NCI-H69 (cell line): ENCODE data around the gene PLPP4.

Experiments
- DNase-seq: peaks from one replicate; lab custom pipeline; 2025; lab: John Stamatoyannopoulos, UW

PLPP4 gene

DNA sequence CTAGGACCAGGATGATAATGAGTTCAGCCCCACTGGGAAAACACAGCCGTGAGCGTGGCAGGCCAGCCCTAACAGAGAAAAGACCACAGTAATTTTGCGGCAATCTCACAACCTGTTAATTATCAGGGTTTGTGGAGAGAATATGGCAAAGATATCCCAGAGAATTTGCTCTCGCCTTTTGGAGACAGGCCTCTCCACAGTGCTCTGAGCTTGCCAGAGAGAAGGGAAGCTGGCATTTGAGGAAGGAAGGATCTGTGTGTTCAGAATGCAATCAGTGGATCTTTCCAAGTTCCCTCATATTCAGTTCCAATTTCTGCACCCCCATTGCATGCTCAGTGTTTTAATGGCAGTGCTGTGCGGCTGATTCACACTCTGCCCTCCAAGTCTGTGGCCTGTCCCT is 60.2 kb downstream of the PLPP4 start:
- DNase-seq, result peak; percentile 44

DNA sequence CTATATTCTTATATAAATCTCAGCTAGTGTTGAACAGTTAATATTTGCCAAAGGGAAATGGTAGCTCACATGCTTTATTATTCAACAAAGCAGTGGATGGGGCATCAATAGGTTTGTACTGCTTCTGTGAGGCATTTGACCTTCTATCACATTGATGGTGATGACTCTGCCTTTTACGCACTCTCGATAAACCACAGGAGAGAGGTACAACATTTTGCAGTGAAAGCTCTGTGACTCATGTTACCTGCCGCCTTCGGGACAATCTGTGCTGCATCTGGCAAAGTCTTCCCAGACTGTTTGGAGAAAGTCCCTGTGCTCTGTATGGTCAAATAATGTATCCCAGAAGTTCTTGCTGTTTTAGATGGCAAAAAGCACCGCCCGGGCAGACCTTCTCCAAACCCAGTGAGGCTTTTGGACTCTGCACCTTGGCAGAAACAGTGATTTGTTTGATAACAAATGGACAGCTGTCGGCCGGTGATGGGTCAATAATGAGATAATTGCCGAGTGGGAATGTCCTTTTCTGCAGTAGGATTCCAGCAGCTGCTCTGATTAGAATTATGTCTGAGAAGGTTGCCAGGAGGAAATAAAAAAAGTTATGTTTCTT is 61.0 kb downstream of the PLPP4 start:
- DNase-seq, result peak; percentile 61

DNA sequence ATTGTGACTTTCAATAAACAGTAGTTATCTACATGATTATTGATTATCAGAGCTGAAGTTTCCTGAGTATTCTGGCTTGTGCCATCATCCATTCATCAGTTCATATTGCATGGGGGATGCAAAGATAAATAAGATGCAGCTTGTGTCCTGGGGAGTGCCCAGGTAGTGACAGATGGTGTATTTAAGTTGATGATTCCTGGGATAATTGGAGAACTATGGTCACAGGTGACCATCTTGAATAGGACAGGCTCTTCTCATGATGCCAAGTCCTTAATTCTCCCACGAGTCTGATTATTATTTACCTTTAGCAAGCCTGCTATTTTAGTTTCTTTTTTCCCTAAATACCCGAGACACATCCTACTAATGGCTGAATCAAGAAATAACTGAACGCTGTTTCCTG is 64.9 kb downstream of the PLPP4 start:
- DNase-seq, result peak; percentile 95

DNA sequence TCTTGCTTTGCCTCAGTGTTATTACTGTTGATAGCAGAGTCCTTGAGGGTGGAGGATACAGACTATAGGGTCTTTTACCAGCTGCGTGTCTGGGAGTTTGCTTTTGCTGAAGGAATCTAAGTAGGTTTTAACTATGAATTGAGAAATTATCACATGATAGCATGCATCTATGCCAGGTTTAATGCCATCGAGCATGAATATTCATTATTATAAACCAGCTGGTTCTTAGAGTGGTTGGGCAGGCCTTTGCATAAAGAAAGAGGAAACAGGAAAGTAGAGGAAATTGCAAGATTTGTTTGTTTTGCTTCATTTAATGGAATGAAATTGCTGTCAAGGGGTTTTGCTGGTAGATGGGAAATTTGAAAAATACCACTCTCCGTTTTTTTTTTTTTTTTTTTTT is 70.7 kb downstream of the PLPP4 start:
- DNase-seq, result no peak

DNA sequence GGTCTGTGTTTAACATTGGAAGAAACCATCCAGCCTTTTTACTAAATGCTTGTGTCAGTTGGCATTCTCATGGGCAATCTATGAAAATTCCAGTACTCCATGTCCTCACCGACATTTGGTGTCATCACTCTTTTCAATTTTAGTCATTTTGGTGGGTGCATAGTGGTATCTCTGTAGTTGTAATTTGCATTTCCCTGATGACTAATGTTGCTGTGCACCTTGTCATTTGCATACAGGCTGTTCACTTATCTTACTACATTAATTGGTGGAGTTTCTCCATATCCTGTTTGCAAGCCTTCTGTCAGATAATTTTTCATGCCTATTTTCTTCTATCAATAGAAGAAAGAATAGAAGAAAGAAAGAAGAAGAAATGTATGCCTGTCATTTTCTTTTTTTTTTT is 73.7 kb downstream of the PLPP4 start:
- DNase-seq, result peak; percentile 7

DNA sequence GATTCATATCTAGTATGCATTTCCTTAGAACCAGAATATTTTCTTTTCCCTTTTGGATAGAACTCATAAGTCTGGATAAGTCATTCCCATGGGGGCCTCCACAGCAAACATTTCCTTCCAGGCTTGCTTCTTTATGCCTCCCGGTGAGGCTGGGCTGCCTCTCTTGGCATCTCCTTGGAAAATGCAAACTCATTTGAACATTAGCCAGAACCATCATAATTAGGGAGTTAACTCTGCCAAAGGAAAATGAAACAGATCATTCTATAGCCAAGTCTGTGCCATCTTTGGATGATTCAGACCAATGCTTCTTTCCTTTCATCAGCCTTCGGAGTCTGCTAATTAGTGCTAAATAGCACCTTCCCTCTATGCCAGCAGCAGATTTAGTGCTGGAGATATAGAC is 81.1 kb downstream of the PLPP4 start:
- DNase-seq, result peak; percentile 85

DNA sequence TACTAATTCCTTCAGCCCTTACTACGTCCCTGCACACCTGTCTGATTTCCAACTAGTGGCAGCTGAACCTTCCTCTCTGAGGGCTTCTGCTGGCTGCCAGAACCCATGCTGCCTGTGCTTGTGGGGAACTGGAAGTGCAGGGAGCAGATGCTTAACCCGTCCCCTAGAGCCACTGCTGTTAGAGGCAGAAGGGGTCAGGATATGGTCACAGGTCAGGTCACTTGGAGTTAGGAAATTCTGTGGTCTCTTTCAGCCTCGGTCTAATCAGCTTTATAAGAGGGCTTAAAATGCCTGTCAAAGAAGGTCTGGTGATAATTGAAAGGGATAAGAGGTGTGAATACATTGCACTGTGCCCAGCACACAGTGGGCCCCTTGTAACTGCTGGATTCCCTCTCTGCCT is 82.0 kb downstream of the PLPP4 start:
- peak; percentile 41 for DNase-seq

DNA sequence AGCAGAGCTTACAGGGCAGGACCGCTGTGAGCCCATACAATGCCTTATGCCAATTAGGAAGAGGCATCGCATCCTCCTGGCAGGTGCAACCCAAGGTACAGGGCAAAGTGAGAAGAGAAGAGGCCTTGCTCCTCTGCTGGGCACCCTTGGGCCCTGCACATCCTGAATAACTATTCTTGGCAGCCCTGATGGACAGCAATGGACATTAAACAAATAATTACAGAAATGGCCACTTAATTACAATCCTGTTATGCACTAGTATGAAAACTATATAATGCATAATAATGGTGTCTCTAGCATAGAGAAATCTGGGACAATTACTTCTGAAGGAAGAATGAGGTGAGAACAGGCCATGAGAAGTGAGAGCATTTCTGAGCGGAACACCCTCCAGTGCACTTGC is 83.5 kb downstream of the PLPP4 start:
- DNase-seq, result peak; percentile 12

DNA sequence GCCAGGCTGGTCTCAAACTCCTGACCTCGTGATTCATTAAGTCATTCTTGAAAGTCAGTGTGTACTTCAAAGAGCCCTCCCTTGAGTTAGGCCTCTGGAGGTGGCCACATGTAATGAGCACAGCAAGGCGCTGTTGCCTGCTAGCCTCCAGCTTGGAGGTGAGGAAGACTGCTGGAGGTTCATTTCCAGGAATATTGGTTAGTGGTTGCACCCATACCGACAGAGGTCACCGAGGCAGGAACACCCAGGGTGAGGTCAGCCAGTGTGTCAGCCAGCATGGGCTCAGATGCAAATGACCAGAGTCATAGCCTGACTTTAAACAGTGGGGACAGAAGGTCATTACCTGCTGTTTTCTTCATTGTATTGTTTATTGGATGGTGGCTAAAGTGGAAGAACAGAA is 85.0 kb downstream of the PLPP4 start:
- DNase-seq, result no peak

DNA sequence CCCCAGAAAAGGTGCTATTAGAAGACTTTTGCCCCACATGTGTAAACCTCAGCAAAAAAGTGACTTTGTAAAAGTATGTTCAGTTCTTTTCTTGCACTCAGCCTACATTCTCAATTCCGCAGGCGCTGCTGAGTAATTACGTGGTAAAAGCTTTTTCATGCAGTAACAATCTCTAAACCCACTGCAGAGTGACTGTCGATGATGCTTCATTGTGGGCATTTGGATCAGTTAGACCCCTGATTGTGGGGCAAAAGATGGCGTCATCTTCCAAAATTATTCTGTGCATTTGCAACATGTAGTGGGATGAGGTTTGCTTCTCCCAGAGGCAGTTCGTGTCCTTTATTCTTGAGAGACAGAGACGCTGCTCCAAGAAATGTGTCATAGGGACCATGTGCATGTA is 85.6 kb downstream of the PLPP4 start:
- DNase-seq, result no peak

DNA sequence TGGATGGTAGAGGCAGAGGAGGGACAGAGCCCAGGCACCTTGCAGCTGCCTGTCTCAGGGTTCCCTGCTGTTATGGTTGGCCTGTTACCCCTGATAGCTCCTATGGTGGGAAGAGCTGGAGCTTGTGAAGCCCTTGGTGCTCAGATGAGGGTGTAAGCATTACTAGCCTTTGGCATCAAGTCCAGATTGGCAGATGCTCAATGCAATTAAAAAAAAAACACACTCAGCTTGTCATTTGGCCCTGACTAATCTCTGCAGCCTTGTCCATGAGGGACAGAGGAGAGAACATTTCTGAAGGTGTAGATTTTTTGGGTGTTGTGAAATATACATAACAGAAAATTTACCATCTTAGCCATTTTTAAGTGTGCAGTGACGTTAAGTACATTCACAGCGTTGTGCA is 86.3 kb downstream of the PLPP4 start:
- peak; percentile 52 for DNase-seq

DNA sequence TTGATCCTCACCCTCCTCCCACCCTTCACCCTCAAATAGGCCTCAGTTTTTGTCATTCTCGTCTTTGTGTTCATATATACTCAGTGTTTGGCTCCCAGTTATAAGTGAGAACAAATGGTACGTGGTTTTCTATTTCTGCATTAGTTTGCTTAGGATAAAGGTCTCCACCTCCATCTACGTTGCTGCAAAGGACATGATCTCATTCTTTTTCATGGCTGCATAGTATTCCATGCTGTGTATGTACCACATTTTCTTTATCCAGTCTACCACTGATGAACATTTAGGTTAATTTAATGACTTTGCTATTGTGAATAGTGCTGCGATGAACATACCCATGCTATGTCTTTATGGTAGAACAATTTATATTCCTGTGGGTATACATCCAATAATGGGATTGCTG is 91.2 kb downstream of the PLPP4 start:
- DNase-seq, result no peak

DNA sequence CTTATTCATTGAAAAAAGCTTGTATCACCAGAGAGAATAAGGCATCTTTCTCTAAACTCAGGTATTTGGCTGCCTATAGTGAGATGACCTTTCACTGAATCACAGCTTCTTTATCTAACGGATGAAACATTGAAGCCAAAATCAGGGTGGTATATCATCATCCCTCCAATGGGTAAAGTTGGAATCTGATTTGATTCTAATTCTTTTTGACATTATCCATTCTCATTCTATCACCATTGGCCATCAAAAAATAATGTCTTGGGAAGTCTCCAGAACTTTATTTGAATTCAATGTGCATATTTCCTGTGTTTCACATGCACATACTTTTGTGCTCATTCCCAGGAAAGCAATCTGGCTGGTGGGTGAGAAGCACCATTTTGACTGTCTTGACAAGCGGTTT is 95.2 kb downstream of the PLPP4 start:
- no peak for DNase-seq

DNA sequence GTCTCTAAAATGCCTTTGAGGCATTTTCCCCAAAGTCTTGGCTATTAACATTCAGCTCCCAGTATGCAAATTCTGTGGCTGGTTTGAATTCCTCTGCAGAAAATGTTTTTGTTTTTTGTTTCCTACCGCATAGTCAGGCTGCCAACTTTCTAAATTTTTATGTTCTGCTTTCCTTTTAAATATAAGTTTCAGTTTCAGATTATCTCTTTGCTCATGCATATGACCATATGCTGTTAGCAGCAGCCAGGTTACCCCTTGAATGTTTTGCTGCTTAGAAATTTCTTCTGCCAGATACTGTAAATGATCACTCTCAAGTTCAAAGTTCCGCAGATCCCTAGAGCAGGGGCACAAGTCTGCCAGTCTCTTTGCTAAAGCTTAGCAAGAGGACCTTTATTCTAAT is 96.9 kb downstream of the PLPP4 start:
- DNase-seq, result no peak

DNA sequence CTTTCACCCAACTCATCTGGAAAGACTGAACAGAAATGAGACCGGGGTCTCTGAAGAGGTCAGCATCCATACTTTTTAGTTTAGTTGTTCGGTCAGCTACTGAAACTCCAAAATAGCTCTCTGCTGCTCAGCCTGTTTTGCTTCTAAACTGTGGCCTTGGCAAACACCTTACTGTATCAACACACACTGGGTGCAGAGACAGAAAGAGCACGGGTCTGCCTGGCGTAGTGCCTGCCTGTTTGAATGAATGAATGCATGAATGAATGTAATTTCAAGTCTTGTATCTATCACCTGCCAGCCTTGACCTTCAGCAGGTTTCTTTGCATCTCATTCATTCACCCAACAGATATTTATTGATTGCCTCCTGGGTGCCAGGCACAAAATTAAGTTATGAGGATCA is 98.4 kb downstream of the PLPP4 start:
- DNase-seq, result peak; percentile 88

DNA sequence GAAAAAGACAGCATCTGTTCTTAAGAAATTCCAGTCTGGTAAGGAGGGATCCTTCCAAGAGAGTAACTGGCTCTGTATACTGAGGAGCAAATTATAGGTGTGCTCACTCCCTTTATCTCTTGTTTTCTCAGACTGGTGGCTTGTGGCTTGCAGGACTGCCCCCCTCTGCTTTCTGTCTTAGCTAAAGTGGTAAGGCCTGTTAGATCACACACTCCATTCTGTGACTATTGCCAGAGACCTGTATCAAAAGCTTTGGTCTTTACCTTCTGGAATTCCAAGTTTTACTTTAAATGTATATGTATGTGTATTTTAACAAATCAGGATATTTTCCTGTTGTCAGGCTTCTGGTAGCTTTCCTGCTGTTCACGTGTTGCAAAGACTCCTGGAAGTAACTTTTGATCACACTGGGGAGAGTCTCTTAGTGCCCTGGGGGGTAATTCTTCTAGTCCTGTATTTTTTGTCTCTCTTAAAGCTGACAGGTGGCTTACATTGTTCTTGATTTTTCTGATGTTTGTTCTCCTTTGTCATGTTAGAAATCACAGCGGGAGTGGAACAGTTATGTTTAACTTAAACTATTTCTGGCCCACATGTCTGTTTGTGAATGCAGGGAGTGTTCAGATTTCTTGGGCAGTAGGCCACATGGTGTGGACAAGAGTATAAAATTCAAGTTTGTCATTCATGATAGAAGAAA is 99.0 kb downstream of the PLPP4 start:
- DNase-seq, result peak; percentile 92

DNA sequence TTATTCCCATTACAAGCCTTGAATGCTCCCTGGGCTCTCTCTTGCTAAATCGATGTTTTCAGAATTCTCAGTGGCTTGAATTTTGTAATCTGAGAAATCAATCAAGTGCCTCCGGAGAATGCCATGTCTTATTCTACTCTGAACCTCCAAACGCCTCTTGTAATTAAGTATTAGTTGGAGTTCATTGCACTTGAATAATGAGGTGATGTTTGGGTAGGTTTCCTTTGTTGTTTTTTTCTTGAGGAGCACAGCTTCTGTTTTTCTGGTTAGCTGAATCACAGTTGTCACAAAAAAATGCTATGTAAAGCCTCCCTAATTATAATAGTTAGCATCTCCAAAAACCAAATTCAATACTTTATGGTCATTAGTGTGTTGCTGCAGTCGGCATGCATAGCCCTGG is 100.3 kb downstream of the PLPP4 start:
- DNase-seq, result peak; percentile 86

DNA sequence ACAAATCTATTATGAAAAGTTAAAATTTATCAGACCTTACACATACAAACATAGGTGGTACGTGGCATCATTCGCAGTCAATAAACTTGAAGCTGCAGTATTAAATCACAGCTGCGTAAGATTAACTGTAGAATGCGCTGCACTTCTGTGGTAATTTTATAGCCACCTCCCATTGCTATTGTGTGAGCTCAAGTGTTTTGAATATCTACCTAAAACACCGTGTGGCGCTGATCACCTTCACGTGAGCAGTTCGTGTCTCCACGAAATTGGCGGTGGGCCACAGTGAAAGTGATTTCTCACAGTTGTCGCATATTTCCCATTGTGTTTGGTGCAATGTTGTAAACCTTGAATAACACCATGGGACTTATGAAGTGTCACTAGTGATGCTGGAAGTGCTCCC is 102.8 kb downstream of the PLPP4 start:
- DNase-seq, result peak; percentile 60

DNA sequence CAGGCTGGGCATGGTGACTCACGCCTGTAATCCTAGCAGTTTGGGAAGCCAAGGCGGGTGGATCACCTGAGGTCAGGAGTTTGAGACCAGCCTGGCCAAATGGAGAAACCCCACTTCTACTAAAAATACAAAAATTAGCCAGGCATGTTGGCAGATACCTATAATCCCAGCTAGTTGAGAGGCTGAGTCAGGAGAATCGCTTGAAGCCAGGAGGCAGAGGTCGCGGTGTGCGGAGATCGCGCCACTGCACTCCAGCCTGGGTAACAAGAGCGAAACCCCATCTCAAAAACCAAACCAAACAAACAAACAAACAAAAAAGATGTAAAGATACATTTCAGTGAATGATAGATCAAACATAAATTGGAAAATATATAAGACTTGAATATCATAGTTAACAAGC is 105.9 kb downstream of the PLPP4 start:
- no peak for DNase-seq

DNA sequence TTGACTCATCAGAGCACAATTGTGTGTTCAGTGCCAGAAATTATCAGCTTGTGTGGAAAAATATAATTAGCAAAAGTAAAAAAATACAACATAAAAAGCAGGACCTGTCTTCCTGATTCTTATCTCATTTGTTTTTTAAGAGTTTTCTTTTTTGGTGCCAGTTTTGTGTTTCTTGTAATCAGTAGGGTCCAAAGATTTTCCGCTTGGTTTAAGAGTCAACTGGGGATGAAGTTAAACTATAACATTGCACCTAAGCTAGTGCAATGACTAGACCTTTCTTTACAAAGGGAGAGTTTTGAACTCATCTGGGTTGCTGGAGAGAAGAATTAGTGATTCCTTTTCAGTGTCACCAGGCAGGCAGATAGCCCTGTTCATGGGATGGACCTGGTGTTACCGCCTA is 113.4 kb downstream of the PLPP4 start:
- DNase-seq, result no peak

DNA sequence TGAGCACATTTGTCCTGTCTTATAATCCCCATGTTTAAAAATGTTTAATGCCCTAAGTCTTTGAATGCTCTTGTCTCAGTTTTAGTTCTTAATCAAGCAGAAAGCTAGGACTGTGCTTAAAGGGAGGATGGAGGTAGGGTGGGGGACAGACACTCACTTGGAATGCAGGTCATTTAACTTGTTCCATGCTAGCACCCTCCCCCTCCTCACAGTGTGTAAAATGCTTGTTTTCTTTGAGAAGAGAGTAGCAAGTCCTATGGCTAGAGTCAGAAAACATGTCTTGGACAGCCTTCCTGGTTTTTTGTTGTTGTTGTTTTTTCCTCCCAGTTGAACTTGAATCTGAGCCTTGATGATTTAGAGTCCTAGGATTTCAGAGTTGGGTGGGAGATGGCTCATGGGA is 114.2 kb downstream of the PLPP4 start:
- no peak for DNase-seq

DNA sequence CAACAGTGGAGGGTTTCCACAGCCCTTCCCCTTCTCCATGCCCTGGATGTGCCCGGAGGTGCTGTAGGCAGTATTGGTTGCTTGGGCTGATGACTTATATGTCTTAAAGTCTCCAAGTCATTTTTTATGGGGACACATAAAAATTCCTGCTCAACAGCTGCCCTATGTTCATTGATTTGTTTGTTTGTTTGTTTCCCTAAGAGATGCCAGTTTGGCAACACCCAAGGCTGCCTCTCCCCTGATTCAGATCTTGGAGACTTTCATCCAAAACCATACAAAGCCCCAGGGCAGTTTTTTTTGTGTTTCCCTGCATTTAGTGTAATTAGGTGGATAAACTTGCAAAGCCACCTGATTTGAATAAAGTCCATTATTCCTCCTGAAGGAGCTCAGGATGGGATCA is 115.3 kb downstream of the PLPP4 start:
- DNase-seq, result no peak

DNA sequence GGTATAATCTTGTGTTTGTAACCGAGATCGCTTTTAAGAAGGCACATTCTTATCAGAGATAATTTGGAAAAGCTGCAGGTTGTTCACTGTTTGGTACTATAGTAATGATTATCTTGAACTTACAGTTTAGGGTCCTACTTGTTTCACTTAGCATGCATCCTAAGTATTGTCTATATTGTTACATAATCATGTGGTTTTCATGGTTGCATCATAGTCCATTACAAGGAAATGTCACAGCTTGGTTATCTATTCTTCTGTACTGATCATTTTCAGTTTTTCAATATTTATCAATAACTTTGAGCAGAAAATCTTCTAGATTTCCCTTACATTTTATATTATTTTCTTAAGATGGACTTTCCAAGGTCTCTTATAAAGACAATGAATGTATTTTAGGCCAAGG is 116.3 kb downstream of the PLPP4 start:
- DNase-seq, result no peak

DNA sequence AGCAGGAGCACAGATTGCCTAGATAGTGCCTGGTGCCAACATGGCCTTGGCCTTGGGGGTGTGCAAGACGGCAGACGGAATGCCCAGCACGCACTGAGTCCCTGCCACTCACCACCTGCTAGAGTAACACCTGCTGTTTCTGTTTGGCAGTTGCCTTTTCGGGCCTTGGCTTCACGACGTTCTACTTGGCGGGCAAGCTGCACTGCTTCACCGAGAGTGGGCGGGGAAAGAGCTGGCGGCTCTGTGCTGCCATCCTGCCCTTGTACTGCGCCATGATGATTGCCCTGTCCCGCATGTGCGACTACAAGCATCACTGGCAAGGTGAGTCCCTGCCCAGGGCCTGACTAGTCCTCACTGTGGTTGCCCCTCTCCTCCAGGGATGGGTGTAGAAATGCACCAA is 118.0 kb downstream of the PLPP4 start:
- no peak for DNase-seq
